GM12892 (cell line): ENCODE data around the gene GALNT11.

Source experiments
- POLR2A ChIP-seq: IDR thresholded peaks from 2 replicates; pipeline ENCODE4 v1.6.1; 2011; ENCODE audit warnings: low read depth, low read length, control low read depth
- POLR2AphosphoS5 ChIP-seq: IDR thresholded peaks from 2 replicates; pipeline ENCODE4 v1.6.1; 2011; ENCODE audit warnings: low read depth, low read length, control low read depth

GRCh38 chr7:152074673-152075072, 49.2 kb downstream of the GALNT11 start:
- TF ChIP-seq POLR2A (no peak), POLR2AphosphoS5 (no peak)
